ENCODE results near the gene LAMTOR5.
"Not testable (repeated sequence)": the region's sequence is repeated elsewhere in the genome, so short reads cannot be mapped to it uniquely, and the experiment has no call there.

Gene LAMTOR5

DNA sequence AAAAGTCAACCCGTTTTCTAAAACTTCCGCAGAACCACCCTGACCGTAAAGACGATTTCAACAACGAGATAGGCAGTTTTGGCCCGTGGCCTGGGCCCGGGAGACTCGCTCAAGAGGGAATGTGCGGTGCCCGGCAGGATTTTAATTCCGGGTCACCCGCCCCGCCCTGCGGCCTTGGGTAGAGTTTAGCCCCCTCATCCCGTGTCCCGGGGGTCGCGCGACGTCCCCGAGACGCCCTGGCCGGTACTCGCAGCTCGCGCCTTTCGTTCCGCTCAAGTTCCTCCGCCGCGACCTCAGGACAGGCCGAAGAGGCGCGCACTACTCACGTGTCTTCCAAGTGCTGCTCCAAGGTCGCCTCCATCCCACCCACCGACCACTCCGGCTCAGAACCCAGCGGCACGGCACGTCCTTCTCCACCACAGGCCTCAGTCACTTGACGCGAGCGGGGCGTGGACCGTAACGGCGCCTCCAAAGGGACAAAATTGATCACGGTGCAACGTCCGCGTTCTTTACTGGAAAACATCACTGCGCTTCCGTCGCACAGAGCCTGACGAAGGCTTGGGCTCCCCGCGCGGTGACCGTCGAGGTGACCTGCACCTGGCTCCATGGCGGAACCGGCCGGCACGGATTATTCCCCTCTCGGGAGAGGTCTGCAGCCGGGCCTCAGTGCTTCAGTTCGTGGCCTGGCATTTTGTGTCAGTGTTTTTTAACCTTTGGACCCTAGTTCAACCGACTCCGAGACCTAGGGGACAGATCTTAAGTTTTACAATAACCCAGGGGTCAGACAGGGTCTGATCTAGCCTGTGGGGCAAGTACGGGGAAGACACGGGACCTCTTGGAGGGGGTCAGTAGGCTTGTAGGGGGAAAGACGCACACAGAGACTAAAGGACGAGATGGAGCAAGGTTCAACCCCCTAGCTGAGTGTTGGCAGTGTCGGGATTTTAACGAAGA lies at the start of gene LAMTOR5:
Gene LAMTOR5 (minus strand): TSS at position 435 of the 951 bp plus-strand sequence. CDS start 74 bp downstream, at position 361.
- DNase-seq = peak; percentile 51 to 94 (median 87)

DNA sequence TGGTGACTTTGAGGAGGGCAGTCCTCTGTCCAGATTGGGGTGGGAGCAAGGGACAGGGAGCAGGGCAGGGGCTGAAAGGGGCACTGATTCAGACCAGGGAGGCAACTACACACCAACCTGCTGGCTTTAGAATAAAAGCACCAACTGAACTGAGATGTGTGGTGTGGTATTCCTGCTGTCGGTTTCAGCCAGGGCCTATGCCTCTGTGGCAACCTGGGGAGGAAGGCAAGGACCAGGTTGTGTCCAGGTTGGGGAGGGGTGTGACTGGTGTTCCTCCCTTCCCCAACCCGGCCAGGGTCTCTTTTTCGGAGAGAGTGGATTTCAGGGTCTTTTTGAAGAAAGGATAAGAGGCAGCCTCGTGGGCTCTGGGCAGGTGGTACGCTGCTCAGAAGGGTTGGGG lies 49.7 kb upstream of the LAMTOR5 start:
- no peak for DNase-seq

DNA sequence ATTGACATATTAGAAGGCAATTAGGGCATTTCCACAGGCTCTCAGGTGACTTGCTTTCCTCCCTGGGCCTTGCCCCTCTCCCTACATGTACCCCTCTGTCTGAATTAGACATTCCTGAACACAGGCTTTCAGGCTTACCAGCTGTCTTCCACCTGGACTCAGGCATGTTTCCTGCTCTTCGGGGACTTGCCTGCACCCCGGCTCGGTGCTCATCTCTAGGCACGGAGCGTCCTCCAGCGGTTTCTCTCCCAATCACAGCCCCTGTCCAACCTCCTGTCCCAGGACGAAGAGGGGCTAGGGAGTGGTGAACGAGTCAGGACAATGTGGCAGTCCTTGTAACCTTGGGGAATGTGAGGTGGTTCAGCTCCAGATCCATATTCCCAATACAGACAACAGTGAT lies 47.7 kb upstream of the LAMTOR5 start:
- no peak for DNase-seq

DNA sequence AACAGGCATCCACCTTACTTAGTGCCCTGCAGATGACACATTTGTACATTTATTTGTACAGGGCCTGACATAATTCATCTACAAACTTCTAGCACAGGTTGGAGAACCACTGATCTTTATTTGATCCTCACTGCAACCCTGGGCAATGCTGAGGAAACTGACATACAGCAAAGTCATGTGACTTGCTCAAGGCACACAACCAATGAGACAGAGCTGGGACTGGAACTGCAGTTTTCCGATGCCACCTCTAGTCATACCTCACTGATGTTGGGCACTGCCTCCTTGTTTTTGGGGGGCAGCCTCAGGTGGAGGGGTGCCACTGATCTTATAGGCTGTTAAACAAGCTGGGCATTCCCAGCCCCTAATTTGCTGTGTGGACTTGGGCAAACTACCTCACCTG lies 46.8 kb upstream of the LAMTOR5 start:
- no peak for DNase-seq

DNA sequence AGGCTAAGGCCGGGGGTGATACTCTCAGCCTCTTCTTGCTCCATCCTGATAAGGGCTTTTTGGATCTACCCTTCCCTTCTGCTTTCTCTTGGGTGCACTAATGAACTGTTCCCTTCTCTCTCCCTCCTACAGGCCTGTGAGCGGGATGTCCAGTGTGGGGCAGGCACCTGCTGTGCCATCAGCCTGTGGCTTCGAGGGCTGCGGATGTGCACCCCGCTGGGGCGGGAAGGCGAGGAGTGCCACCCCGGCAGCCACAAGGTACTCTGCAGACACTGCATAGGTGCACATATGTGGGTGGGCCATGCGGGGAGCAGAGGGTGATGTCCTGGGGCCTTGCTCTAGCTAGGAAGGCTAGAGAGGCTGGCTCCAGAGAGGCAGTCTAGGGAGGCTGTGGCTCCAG lies 46.3 kb upstream of the LAMTOR5 start:
- no peak for DNase-seq

DNA sequence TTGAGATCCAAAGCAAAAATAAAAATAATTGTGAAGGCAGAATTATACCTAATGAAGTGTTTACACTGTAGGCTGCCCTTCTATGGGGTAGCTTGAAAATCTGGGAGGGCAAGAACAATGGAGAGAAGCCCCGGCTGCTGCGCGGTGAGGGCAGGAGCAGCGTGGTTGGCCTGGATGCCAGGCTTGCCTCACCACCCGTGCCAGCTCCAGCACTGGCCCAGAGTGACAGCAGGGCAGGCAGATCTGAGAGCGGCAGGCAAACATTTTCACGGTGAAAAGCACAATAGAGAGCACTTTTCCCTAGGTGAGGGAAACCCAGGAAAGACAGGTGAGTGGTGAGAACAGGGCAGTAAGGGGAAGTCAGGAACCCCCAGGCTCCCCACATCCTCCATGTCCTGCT lies 44.8 kb upstream of the LAMTOR5 start:
- peak in 1 of 58 donors; percentile 4 for DNase-seq

DNA sequence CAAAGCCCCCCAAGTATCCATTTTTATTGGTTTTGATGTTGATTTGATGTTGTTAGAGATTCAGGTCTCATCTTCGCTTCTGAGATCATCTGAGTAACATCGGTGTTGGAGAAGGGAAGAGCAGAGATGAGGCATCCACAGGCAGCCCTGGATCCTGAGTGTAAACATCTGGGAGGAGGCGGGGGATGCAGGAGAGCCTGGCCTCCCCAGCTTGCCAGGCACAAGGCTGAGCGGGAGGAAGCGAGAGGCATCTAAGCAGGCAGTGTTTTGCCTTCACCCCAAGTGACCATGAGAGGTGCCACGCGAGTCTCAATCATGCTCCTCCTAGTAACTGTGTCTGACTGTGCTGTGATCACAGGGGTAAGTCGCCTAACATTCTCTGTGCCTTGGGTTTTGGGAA lies 43.4 kb upstream of the LAMTOR5 start, which contains the start of gene PROK1:
Gene PROK1 (plus strand): TSS at position 221 of the 400 bp plus-strand sequence. CDS start 68 bp downstream, at position 289.
- DNase-seq = no peak

DNA sequence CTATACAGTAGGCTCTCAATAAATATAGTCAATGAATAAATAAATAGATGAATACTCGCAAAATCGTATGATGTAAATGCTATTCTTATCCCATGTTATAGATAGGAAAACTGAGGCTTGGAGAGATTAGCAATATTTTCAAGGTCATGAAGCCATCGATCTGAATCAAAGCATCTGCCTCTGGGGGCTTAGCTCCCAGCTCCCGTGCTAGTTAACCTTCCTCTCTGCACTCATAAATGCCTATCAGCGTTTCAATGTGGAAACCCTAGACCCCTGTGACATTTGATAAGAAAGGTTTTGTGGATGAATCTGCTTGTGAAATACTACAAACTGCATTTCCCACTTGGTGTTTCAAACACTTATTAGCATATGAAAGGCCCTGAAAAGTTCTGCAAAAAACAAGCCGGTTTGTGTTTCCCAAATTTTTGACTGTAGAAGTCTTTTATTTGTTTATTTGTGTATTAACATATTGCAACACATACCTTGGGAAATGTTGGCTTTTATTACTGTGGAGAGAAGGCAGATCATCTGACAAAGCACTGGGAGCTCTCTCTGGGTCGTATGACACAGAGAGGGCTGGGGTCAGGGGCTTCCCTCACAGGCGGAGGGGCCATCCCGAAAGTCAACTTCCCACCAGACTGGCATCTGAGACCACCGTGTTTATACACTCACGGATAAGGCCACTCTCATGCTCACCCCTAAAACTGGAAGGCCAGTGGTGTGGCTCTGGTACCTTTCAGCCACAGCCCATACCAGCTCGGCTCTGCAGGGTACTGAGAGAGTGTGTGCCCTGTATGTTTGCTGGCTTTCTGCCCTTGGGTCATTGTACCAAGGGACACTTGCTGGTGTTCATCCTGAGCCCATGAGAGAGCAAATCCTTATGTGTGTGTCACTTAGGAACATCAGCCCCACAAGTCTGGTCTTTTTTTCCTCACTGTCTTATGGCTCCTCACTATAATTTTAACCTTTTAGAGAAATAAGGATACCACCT lies 42.5 kb upstream of the LAMTOR5 start:
- DNase-seq = no peak

DNA sequence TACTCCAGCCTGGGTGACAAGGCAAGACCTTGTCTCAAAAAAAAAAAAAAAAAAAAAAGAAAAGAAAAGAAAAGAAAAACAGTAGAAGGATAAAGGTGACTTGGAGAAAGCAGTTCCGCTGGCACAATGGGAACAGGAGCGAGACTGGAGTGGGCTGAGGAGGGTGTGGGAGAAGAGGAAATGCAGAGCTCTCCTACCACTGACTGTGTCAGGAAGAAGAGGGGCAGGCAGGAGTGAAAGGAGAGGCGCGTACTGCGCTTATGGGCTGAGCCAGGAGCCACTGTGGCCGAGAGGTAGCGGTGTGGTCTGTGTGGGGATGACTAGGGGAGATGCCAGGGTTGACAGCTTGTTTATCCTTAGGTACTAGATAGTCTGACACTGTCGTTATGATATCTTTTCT lies 37.1 kb upstream of the LAMTOR5 start:
- no peak for DNase-seq

DNA sequence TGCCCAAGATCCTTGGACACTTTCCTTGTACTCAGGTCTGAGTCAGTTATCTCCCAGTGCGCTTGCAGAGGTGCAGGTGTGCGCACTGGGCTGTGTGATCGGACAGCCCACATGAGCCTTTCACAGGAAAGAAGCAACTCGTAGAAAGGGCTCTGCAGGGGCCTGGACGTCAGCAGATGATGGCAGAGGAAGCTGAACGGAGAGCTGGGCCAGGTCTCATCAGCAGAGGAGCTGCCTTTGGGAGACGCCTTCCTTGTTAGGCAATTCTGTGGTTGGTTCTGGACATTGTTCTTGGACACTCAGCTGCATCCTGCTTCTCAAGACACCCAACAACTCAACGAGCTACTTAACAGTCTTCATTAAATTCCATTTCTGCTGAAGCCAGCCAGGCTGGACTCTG lies 36.0 kb upstream of the LAMTOR5 start:
- DNase-seq = no peak

DNA sequence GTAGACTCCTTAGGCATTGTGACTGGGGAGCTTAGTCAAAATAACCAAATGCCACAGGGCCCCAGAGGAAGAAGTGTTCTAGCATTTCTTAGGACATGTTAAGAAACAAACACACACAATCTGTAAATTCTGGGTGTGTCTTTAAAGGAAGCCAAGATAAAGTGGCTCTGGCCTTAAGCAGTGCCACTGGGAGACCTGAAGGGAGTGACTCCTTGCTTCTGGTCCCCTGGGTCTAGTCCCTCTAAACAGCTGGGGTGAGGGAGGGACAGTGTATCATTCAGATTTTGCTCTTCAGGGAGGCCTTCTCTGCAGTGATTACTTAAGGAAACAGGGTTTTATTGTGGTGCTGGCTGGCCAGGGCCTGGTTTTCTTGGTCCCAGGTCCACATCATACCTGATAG lies 34.4 kb upstream of the LAMTOR5 start:
- DNase-seq = no peak

DNA sequence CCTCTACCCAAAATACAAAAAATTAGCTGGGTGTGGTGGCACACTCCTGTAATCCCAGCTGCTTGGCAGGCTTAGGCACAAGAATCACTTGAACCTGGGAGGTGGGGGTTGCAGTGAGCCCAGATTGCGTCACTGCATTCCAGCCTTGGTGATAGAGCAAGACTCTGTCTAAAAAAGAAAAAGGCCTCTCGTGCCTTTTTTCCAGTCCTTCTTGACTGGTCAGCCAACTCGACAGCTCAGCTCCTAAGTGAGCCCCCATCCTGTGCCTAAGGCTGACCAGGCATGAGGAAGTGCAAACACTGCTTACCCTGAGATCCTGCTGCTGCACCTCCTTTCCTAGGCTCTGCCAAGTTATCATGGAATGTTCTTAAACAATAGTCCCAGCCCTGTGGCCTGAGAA lies 33.4 kb upstream of the LAMTOR5 start:
- no peak for DNase-seq

DNA sequence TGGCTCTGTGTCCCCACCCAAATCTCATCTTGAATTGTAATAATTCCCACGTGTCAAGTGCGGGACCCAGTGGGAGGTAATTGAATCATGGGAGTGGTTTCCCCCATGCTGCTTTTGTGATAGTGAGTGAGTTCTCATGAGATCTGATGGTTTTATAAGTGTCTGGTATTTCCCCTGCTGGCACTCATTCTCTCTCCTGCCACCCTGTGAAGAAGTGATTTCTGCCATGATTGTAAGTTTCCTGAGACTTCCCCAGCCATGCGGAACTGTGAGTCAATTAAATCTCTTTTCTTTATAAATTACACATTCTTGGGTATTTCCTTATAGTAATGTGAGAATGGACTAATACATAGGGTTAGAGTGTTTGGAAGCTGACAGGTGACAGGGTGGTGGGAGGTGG lies 32.4 kb upstream of the LAMTOR5 start:
- not testable (repeated sequence) for DNase-seq

DNA sequence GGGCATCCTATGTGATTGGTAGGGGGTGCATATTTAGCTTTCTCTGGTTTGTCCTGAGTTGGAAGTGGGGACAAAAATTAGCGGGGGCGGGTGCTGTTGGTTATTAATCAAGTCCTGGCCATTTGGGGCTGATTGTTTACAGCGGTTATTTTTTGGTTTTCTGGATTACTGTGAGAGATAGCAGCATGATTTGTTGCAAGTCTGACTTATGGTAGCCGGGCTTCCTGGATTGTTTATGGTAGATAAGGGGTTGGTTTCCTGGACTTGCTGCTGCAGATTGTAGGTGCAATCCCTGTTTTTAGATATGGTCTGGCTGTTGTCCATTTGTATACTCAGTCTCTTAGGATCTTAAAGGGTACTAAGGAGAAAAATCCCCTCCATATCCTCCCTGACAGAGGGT lies 31.4 kb upstream of the LAMTOR5 start:
- DNase-seq = no peak

DNA sequence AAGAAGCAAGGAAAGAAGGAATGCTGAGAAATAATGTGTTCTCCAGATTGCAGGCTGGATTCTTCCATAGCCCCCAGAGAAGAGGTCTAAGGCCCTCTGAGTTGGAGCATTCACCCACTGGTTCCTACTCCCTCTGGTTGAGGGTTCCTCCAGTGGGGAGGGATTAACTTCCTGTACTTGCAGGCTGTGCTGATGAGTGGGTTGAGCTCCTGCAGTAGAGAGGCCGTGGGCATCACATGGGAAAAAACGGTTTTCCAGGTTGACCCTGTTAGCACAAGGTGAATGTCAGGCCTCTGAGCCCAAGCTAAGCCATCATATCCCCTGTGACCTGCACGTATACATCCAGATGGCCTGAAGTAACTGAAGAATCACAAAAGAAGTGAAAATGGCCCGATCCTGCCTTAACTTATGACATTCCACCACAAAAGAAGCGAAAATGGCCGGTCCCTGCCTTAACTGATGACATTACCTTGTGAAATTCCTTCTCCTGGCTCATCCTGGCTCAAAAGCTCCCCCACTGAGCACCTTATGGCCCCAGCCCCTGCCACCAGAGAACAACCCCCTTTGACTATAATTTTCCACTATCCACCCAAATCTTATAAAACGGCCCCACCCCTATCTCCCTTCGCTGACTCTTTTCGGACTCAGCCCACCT lies 30.3 kb upstream of the LAMTOR5 start:
- not testable (repeated sequence) for DNase-seq

DNA sequence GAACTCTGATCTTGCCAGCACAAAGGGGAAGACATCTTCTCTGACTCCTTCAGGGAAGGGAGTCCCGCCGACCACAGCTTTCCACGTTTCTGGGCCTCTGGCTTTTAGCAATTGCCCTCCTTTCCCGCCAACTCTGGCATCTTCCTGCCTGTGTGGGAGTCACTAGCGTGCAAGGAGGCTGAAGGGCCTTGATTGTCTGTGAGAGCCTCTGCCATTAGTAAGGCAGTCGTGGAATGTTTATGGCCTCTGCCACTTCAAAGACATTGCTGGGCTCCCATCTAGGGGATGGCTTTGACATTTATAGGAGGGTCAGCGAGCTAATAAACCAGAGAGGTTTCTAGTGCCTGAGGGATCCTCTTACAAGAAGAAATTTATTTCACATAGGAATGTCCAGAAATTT lies 29.1 kb upstream of the LAMTOR5 start:
- DNase-seq = no peak

DNA sequence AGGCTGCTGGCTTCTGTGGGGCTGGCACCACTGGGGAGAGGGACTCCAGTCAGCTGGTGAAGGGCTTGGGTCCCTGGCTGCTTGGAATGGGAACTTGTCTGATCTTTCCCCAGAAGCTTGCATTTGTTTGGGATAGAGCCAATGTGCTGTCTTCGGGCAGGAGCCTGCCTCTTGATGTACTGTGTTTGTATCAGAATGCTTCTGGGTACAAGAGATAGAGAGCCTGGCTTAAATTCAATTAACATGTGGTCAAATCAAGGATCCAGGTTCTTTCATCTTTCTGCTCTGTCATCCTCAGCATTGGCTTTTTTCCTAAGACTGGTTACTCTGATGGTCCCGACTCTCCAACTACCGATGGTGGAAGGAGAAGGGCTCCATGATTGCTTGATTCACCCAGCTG lies 27.5 kb upstream of the LAMTOR5 start:
- DNase-seq = no peak

DNA sequence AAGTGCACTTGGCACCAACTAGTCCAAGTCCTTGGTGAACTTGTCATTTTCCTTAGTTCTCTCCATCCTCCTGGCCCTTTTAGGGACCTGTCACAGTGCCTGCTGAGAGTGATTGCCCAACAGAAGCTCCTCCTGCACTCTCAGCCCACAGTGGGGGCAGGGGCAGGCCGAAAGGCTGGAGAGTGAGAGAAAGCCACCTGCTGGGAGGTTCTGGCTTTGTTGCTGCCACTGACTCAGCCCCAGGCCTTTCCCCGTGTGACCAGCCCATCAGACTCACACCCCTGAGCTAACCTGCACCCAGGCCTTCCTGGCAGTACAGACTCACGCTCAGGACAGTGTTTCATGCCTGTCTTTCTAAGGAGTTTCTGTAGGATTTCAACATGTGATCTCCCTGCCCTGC lies 26.3 kb upstream of the LAMTOR5 start:
- peak in 6 of 58 donors; percentile 1 to 61 (median 8) for DNase-seq

DNA sequence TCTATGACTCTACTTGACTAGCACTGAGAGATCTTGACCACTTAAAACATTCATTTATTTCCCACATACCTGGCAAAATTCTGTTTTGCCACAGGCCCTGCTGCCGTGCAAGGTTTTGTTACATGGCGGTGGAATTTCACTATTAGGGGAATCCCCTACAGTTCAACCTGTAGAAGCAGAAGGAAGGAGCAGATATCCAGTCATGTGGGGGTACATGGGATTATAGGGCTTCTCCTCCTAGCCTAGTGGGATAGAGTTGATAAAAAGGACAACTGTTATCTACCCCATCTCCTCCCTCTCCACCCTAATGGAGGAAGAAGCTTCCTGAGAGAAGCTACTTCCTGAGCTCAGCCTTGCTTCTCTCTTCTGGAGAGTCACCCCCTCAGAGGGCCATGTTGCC lies 25.7 kb upstream of the LAMTOR5 start:
- no peak for DNase-seq

DNA sequence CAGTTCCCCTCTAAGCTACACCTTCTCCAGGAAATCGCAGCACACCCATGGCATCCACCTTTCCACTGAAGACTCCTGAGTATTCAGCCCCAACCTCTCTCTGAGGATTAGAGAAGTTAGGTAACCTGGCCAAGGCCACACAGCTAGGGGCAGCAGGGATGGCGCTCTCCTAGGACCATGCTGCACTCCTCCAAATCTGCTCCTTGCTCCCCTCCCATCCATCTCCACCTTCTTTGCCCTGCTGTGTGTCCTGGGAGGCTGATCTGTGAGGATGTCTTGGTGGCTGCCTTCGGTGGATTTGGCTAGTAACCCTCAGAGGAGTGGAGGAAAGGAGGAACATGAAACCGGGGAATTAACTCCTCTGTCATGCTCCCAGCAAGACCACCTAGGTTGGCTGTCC lies 23.4 kb upstream of the LAMTOR5 start:
- no peak for DNase-seq

DNA sequence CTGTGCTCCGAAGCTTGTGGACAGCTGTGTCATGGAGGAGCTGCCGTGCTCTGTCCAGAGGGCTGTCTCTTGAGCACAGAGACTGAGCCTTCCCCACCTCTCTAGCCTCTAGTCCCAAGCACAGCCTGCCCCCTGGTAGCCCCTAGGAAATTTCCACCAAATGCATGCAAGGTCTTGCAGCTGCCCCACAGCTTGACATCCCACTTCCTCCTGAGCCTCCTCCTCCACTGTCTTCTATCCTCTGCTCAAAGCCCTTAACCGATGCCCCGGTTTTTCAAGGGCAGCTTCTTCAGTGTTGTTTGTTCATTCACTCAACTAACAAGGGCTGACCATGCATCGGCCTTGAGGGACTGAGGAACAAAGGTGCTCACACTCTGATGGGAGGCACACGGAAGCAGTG lies 22.9 kb upstream of the LAMTOR5 start:
- DNase-seq = no peak

All from anterior cingulate cortex (tissue), 58 donors.